Astrocyte of the cerebellum (primary cell): ENCODE measurements around the gene TMEM253.

ENCODE experiments used
- DNase-seq: peaks from one replicate; pipeline ENCODE4 v3.0.0-alpha.2; 2011; ENCODE audit warnings: low read depth
- H3K4me3 ChIP-seq: 2 replicates; pipeline ENCODE4 v1.5.1; 2011; ENCODE audit warnings: mild to moderate bottlenecking, low read depth, low read length, moderate library complexity
- CTCF ChIP-seq: IDR thresholded peaks from 2 replicates; pipeline ENCODE4 v1.5.1; 2012; ENCODE audit warnings: low read length, low read depth, moderate library complexity, mild to moderate bottlenecking; ENCODE audit errors: missing control alignments
- in situ Hi-C: cut with HindIII; loops from 2 replicates; pipeline ENCODE4 v1.10.0; 2017; ENCODE audit warnings: low sequenced_read_pairs

TMEM253 gene

GRCh38 chr14:21149641-21150367 lies 48.9 kb downstream of the TMEM253 start:
- no peak for TF ChIP-seq CTCF
- no peak for DNase-seq
- in situ Hi-C loops, result no loop called here
- no peak overlapping the region for H3K4me3 ChIP-seq
